ENCODE data around the gene KIF21A.

The KIF21A gene

DNA sequence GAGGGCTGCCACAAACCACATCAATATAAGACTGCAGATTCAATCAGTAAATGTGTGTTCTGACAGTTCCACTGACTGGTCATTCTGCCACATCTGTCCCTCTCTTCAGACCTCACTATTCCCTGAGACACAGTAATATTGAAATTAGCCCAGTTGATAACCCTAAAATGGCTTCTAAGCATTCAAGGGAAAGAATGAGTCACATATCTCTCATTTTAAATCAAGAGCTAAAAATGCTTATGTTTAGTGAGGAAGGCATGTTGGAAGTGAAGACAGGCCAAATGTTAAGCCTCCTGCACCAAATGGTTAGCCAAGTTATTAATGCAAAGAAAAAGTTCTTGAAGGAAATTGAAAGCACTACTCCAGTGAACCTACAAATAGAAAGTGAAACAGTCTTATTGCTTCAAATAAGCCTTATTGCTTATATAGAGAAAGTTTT lies 24.5 kb upstream of the KIF21A start:
- H3K27ac ChIP-seq: no peak overlapping the region

DNA sequence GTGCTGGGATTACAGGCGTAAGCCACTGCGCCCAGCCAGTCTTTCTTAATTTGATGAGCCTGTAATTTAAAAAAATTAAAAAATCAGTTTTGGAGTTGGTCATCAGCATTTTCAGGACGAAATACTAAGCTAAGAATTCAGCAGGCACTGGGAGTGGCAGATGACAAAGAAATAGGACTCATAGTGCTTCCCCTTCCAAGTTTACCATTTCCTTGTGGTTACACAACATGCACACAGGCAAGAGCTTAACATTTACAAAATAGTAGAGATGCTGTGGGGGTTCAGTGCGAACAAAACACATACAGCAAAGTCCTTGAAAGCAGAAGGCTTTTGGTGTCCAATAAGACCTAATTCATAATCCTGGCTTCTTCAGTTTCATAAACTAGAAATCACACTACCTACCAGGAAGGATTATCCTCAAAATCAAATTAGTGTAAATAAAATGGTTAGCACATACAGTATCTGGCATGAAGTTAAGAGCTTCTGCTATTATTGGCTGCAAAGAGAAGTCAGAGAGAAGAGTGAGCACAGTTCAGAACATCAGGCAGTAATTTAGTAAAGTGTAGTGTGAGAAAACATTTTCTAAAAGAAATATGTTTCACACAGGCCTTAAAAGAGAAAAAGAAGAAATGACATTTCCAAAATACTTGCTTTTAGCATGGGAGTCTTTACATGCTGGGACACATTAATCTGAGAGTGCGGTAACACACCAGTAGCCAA lies 22.2 kb upstream of the KIF21A start:
- TF ChIP-seq ZFX (IDR thresholded peaks at IDR 0.05; ENCODE audit: borderline replicate concordance): no peak
- TF ChIP-seq, protein P1, sequence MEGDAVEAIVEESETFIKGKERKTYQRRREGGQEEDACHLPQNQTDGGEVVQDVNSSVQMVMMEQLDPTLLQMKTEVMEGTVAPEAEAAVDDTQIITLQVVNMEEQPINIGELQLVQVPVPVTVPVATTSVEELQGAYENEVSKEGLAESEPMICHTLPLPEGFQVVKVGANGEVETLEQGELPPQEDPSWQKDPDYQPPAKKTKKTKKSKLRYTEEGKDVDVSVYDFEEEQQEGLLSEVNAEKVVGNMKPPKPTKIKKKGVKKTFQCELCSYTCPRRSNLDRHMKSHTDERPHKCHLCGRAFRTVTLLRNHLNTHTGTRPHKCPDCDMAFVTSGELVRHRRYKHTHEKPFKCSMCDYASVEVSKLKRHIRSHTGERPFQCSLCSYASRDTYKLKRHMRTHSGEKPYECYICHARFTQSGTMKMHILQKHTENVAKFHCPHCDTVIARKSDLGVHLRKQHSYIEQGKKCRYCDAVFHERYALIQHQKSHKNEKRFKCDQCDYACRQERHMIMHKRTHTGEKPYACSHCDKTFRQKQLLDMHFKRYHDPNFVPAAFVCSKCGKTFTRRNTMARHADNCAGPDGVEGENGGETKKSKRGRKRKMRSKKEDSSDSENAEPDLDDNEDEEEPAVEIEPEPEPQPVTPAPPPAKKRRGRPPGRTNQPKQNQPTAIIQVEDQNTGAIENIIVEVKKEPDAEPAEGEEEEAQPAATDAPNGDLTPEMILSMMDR (IDR thresholded peaks at IDR 0.05): no peak
- H3K27ac ChIP-seq: no peak overlapping the region

More for the DNA sequence above, 24.5 kb upstream of the KIF21A start:
- TF ChIP-seq, protein P1 (IDR thresholded peaks at IDR 0.05): no peak
- no peak for TF ChIP-seq ZFX (IDR thresholded peaks at IDR 0.05; ENCODE audit: borderline replicate concordance)

DNA sequence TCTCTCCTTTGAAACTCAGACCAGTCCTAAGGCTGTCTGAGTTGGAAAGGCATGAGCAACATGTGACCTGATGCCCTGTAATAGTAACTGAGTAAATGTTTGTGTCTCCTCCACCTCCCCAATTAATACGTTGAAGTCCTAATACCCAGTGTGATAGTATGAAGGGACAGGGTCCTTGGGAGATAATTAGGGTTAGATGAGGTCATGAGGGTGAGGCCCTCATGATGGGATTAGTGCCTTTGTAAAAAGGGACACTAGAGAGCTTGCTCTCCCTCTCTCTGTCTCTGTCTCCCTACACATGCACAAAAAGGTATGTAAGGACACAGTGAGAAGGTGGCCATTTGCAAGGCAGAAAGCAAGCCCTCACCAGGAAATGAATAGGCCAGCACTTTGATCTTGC lies 18.1 kb upstream of the KIF21A start:
- no peak for TF ChIP-seq ZFX (IDR thresholded peaks at IDR 0.05; ENCODE audit: borderline replicate concordance)
- TF ChIP-seq, protein P1 (IDR thresholded peaks at IDR 0.05): no peak
- no peak overlapping the region for H3K27ac ChIP-seq

DNA sequence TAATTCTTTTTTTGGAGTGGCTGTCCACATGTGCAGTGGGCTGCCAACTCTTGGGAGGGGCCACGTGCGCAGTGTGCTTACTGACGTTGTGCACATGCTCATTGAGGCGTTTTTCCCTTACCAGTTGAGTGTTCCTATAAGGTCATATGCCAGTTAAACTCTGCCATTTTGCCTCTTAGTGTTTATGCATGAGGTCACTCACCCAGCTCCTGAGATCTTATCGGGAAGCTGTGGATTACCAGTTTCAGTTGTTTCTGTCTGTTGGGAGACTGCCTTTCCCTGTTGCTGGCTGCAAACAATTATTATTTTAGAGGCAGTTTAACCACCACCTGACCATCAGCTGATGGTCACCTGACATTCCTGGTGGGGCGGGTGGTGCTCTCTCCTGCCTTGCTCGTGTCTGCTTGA lies 16.1 kb upstream of the KIF21A start:
- TF ChIP-seq, protein P1 (IDR thresholded peaks at IDR 0.05): no peak
- TF ChIP-seq ZFX (IDR thresholded peaks at IDR 0.05; ENCODE audit: borderline replicate concordance): no peak
- no peak overlapping the region for H3K27ac ChIP-seq

DNA sequence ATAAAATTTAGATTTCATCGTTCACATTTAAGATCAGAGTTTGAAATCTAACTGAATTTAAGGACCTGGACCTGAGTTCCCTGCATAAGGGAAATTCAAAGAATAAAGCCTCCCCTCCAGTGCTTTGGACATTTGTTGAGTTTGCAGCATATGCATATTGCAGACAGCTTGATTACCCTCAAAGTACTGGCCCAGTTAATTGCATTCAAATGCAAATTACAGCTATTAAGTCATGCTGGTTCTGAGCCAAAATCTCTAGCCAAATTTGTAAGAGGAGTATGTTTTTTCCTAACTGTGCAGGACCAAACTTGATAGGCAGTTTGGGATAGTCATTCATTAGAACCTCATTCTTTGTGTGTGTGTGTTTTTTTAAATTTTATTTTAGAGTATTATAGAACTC lies 9.1 kb upstream of the KIF21A start:
- H3K27ac ChIP-seq: no peak overlapping the region
- TF ChIP-seq, protein P1 (IDR thresholded peaks at IDR 0.05): no peak
- no peak for TF ChIP-seq ZFX (IDR thresholded peaks at IDR 0.05; ENCODE audit: borderline replicate concordance)

DNA sequence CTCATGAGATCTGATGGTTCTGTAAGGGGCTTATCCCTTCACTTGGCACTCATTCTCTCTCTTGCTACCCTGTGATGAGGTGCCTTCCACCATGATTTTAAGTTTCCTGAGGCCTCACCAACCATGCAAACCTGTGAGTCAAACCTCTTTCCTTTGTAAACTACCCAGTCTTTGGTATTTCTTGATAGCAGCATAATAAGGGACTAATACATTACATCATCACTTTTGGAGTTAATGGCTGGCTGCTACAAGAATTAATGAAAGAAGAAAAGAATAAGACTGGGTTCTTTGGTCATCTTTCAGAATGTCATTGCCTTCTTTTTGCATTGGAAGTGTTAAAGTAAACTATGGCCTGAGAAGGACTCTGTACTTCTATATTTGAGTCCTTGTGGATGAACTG lies 5.1 kb upstream of the KIF21A start:
- H3K27ac ChIP-seq: no peak overlapping the region
- TF ChIP-seq, protein P1 (IDR thresholded peaks at IDR 0.05): no peak
- TF ChIP-seq ZFX (IDR thresholded peaks at IDR 0.05; ENCODE audit: borderline replicate concordance): no peak

DNA sequence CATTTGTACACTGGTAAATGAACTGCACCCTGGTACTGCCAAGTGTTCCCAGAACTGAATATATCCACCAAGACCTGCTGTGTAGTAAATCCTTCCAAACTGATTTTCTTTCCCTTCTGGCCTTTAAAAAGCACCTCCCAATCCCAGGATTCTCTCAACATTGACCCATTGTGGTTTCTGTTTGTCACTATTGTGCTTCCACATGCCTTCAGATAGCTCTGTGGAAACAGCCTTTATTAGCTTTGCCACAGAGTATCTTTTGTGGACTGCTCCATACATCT lies 949 bp upstream of the KIF21A start:
- TF ChIP-seq, protein P1 (IDR thresholded peaks at IDR 0.05): no peak
- TF ChIP-seq ZFX (IDR thresholded peaks at IDR 0.05; ENCODE audit: borderline replicate concordance): no peak

More for the DNA sequence above, 949 bp upstream of the KIF21A start:
- H3K27ac ChIP-seq: peak overlapping the region; percentile 94

All from 22Rv1 (cell line).